Measurements from ENCODE around the gene TOR1AIP2.
"Not testable (repeated sequence)": the region's sequence is repeated elsewhere in the genome, so short reads cannot be mapped to it uniquely, and the experiment has no call there.

TOR1AIP2 gene

GRCh38 chr1:179809506-179810366, 67.9 kb downstream of the TOR1AIP2 start:
- TF ChIP-seq CTCF (IDR thresholded peaks at IDR 0.05; ENCODE audit: low read depth, low read length, missing control alignments) = peak; percentile 94
- H3K4me3 ChIP-seq (replicated peaks; ENCODE audit: low read depth, low read length) = no peak overlapping the region
- peak; percentile 59 for DNase-seq (ENCODE audit: extremely low read depth, low read depth)

GRCh38 chr1:179808503-179808902, 69.1 kb downstream of the TOR1AIP2 start:
- no peak overlapping the region for H3K4me3 ChIP-seq (replicated peaks; ENCODE audit: low read depth, low read length)
- DNase-seq (ENCODE audit: extremely low read depth, low read depth) = no peak
- no peak for TF ChIP-seq CTCF (IDR thresholded peaks at IDR 0.05; ENCODE audit: low read depth, low read length, missing control alignments)

- no peak for DNase-seq (ENCODE audit: extremely low read depth, low read depth)
- no peak overlapping the region for H3K4me3 ChIP-seq (replicated peaks; ENCODE audit: low read depth, low read length)
- no peak for TF ChIP-seq CTCF (IDR thresholded peaks at IDR 0.05; ENCODE audit: low read depth, low read length, missing control alignments)
These were observed 69.7 kb downstream of the TOR1AIP2 start for GRCh38 chr1:179807691-179808485.

- no peak for DNase-seq (ENCODE audit: extremely low read depth, low read depth)
- no peak overlapping the region for H3K4me3 ChIP-seq (replicated peaks; ENCODE audit: low read depth, low read length)
- TF ChIP-seq CTCF (IDR thresholded peaks at IDR 0.05; ENCODE audit: low read depth, low read length, missing control alignments) = no peak
These were observed 70.3 kb downstream of the TOR1AIP2 start for GRCh38 chr1:179807291-179807690.

GRCh38 chr1:179806333-179806732, 71.3 kb downstream of the TOR1AIP2 start:
- DNase-seq (ENCODE audit: extremely low read depth, low read depth) = no peak
- H3K4me3 ChIP-seq (replicated peaks; ENCODE audit: low read depth, low read length) = no peak overlapping the region
- TF ChIP-seq CTCF (IDR thresholded peaks at IDR 0.05; ENCODE audit: low read depth, low read length, missing control alignments) = no peak

- no peak overlapping the region for H3K4me3 ChIP-seq (replicated peaks; ENCODE audit: low read depth, low read length)
- DNase-seq (ENCODE audit: extremely low read depth, low read depth) = no peak
- TF ChIP-seq CTCF (IDR thresholded peaks at IDR 0.05; ENCODE audit: low read depth, low read length, missing control alignments) = no peak
These were observed 72.1 kb downstream of the TOR1AIP2 start for GRCh38 chr1:179805291-179806195.

GRCh38 chr1:179804417-179804816, 73.2 kb downstream of the TOR1AIP2 start:
- H3K4me3 ChIP-seq (replicated peaks; ENCODE audit: low read depth, low read length); DNase-seq (ENCODE audit: extremely low read depth, low read depth): not testable (repeated sequence)

All from HFF-Myc (cell line).